ENCODE data around the gene ZNF891.

ZNF891 gene

DNA sequence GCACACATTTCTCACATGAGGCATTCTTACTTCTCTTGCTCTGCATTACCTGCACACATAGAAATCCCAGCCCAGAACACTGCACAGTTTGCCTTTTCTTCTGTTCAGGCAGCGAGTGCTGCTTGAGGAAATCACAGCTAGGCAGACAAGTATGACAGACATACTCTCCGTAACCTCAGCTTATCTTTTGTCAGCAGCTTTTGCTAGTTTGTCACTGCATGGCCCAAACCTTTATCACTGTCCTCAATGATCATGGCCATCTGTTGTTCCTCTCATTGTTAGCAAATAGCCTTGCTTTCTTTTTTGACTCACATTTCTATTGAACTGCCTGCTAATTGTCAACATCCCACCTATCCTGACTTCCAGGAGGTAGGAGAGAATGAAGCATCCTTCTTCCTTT is 5.7 kb upstream of the ZNF891 start:
- POLR2A ChIA-PET, result no interaction called here
- CTCF ChIA-PET, result no interaction called here
- no peak for DNase-seq (ENCODE audit: low read depth, low spot score)
- TF ChIP-seq, protein P1, sequence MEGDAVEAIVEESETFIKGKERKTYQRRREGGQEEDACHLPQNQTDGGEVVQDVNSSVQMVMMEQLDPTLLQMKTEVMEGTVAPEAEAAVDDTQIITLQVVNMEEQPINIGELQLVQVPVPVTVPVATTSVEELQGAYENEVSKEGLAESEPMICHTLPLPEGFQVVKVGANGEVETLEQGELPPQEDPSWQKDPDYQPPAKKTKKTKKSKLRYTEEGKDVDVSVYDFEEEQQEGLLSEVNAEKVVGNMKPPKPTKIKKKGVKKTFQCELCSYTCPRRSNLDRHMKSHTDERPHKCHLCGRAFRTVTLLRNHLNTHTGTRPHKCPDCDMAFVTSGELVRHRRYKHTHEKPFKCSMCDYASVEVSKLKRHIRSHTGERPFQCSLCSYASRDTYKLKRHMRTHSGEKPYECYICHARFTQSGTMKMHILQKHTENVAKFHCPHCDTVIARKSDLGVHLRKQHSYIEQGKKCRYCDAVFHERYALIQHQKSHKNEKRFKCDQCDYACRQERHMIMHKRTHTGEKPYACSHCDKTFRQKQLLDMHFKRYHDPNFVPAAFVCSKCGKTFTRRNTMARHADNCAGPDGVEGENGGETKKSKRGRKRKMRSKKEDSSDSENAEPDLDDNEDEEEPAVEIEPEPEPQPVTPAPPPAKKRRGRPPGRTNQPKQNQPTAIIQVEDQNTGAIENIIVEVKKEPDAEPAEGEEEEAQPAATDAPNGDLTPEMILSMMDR (IDR thresholded peaks at IDR 0.05; ENCODE audit: insufficient read depth, low read length, missing control alignments), result no peak
- no peak overlapping the region for H3K4me3 ChIP-seq (ENCODE audit: low read depth, low read length)

DNA sequence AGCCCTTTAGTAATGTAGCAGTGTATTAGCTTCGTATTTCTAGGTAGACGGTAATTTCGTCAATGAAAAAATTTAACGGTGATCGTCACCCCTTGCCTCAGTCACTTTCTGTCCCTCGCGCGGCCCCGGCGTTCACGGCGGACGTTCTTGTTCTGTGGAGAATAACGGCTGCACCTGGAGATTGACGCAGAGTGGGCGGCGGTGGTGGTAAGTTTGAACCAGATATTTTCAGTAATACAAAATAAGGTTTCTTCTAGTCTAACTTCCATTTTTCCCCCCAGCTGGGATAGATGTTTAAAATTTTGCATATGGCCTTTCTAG is 694 bp upstream of the ZNF891 start:
- TF ChIP-seq, protein P1 (IDR thresholded peaks at IDR 0.05; ENCODE audit: insufficient read depth, low read length, missing control alignments), result no peak
- no peak for DNase-seq (ENCODE audit: low read depth, low spot score)
- POLR2A ChIA-PET, result interaction anchor here (1.2 to 1.4 kb wide), 2 partner anchors 51 kb away, joined by 4 to 5 read pairs; partner anchors contain the start of gene ZNF268
- CTCF ChIA-PET, result interaction anchor here (0.7 to 1.3 kb wide), 2 partner anchors 50 kb away, joined by 3 to 4 read pairs; partner anchors contain the start of gene ZNF268
- peak overlapping the region; percentile 93 for H3K4me3 ChIP-seq (ENCODE audit: low read depth, low read length)

DNA sequence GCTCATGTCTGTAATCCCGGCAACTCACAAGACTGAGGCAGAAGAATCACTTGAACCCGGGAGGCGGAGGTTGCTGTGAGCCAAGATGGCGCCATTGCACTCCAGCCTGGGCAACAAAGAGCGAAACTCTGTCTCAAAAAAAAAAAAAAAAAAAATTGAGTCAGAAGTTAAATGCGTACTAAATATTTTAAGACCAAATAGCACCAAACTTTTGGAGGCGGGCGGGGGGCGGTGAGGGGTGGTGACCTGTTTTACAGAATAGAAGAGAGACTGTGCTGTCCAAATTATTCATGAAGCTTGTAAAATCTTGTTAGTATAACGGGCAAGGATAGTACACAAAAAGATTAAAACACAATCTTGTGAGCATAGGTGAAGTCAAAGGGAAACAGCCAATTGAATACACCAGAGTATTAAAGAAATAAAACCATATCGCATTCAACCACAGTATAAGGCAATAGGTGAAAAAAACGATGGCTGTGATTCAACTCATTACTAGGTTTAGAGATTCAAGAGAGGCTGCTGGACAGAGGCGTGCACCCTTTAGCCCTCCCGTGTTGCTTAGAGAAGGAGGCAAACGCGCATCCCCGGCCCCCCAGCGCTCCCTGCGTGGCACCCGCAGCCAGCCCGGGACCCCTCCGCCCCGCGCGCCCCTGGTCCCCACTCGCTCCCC is 571 bp downstream of the ZNF891 start:
- POLR2A ChIA-PET, result interaction anchor here (1.2 to 1.4 kb wide), 2 partner anchors 50 to 52 kb away, joined by 4 to 5 read pairs; partner anchors contain the start of gene ZNF268
- TF ChIP-seq, protein P1 (IDR thresholded peaks at IDR 0.05; ENCODE audit: insufficient read depth, low read length, missing control alignments), result no peak
- no peak for DNase-seq (ENCODE audit: low read depth, low spot score)
- CTCF ChIA-PET, result no interaction called here
- peak overlapping the region; percentile 93 for H3K4me3 ChIP-seq (ENCODE audit: low read depth, low read length)

DNA sequence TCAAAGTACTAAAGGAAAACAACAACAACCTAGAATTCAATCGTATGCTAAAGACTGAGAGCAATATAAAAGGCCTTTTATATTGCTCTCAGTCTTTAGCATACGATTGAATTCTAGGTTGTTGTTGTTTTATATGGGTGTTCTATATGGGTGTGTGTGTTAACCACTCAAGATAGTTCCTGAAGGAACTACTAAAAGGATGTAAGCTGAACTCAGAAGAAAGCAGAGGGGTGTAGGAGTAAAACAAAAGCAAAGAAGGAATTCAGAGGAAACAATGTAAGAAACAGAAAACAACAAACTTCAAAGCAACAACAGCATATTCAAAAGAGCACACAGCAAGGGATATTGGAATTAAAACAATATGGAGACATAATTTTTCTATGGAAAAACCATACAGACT is 5.4 kb downstream of the ZNF891 start:
- DNase-seq (ENCODE audit: low read depth, low spot score), result no peak
- H3K4me3 ChIP-seq (ENCODE audit: low read depth, low read length), result no peak overlapping the region
- TF ChIP-seq, protein P1 (IDR thresholded peaks at IDR 0.05; ENCODE audit: insufficient read depth, low read length, missing control alignments), result no peak
- ChIA-PET POLR2A (no interaction called here), CTCF (no interaction called here)

DNA sequence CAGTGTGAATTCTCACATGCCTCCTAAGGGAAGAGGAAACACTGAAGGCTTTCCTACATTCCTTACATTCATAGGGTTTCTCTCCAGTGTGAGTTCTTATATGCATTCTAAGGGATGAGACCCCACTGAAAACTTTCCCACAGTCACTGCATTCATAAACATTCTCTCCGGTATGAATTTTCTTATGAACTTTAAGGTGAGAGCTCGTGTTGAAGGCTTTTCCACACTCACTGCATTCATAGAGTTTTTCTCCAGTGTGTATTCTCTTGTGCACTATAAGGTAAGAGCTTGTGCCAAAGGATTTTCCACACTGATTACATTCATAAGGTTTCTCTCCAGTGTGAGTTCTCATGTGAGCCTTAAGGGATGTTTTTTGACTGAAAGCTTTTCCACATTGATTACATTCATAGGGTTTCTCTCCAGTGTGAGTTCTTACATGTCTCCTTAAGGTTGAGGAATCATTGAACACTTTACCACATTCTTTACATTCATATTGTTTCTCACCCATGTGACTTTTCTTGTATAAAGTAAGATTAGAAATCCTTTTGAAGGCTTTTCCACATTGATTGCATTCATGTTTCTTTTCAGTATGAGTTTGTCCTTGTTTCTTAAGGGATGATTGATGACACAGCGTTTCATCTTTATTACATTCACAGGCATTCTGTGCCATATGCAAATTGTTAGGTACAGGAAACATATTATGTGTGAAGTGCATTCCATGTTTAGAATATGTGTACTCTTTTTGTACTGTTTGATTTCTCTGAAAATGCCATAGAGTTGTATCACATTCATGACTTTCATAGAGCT is 9.5 kb downstream of the ZNF891 start:
- no peak overlapping the region for H3K4me3 ChIP-seq (ENCODE audit: low read depth, low read length)
- TF ChIP-seq, protein P1 (IDR thresholded peaks at IDR 0.05; ENCODE audit: insufficient read depth, low read length, missing control alignments), result no peak
- ChIA-PET POLR2A (no interaction called here), CTCF (no interaction called here)
- no peak for DNase-seq (ENCODE audit: low read depth, low spot score)

DNA sequence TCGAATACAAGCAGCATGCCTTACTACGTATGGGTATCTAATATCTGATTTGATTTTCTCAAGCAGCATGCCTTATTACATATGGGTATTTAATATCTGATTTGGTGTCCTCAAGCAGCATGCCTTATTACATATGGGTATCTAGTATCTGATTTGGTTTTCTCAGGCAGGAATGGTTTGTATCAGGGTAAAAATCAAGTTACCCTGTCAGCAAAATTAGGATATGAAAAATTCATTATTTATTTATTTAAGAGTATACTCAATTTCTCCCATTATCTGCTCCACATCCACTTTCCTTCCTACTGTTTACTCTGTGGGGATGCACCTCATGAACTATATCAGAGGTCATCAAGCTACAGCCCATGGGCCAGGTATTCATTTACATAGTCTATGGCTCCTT is 21.9 kb downstream of the ZNF891 start:
- ChIA-PET CTCF (no interaction called here), POLR2A (no interaction called here)
- TF ChIP-seq, protein P1 (IDR thresholded peaks at IDR 0.05; ENCODE audit: insufficient read depth, low read length, missing control alignments), result no peak
- DNase-seq (ENCODE audit: low read depth, low spot score), result no peak
- no peak overlapping the region for H3K4me3 ChIP-seq (ENCODE audit: low read depth, low read length)

Measured in AG04449 (cell line).